Right lobe of liver (tissue), 6 donors: ENCODE measurements around the gene TNFSF12. TPM values are rescaled to one million over a fixed set of nuclear protein-coding genes. Genes with fewer than 3 reads are reported as not detected.
A peak's percentile ranks its signal among the peaks of the same experiment; 100 is the strongest.

Source experiments
- ATAC-seq, 4 donors: fragments of 200-7000 bp; cut with Tn5 transposase; one replicate each; pipeline ENCODE4 v1.9.1; 2020; ENCODE audit warnings: mild to moderate bottlenecking in 4 of 4, moderate library complexity in 4 of 4
- DNase-seq, 3 donors: peaks; one replicate each; pipeline ENCODE4 v3.0.0-alpha.2; 2020
- H3K27ac ChIP-seq, 3 donors: fragments of 200-600 bp; one replicate each; pipeline ENCODE4 v1.8.0; 2022
- H3K27me3 ChIP-seq, 2 donors: fragments of 200-600 bp; one replicate each; pipeline ENCODE4 v1.8.0; 2022
- H3K36me3 ChIP-seq, 4 donors: fragments of 200-600 bp; sonication (generic) in 1 of 4; one replicate each; pipeline versions ENCODE4 v1.5.1 to v1.8.0; 2017 to 2022; ENCODE audit warnings: control low read depth in 1 of 4
- H3K4me1 ChIP-seq, 4 donors: fragments of 200-600 bp; sonication (generic) in 1 of 4; one replicate each; pipeline versions ENCODE4 v1.5.1 to v1.8.0; 2017 to 2022; ENCODE audit warnings: control low read depth in 1 of 4
- H3K4me3 ChIP-seq, 3 donors: fragments of 200-600 bp; one replicate each; pipeline ENCODE4 v1.8.0; 2022
- H3K9me3 ChIP-seq, 4 donors: fragments of 200-600 bp; sonication (generic) in 1 of 4; one replicate each; pipeline versions ENCODE4 v1.5.1 to v1.8.0; 2017 to 2022; ENCODE audit warnings: control low read depth in 1 of 4
- POLR2A ChIP-seq: fragments of 450-650 bp; IDR thresholded peaks from one replicate; pipeline ENCODE4 v1.6.1; 2017; ENCODE audit warnings: antibody characterized with exemption, mild to moderate bottlenecking
- WGBS: methylation state at CpG from one replicate; pipeline ENCODE4 v1.1.6; 2018; ENCODE audit warnings: low coverage, low lambda C conversion rate; ENCODE audit not compliant: insufficient coverage; ENCODE audit errors: missing lambda C conversion rate; 5-methylcytosine and 5-hydroxymethylcytosine counted together
- intact Hi-C, 2 donors: fragments of 100-400 bp; cut with DNase I; formaldehyde crosslinking; loops; one replicate each; pipeline versions ENCODE4 v1.11.2 to v1.14.1; 2022
- total RNA-seq, 6 experiments: library from RNA; depleted of rRNA in 2 of 6; stranded (reverse); fragments of >200 nt in 2 of 6; fragmentation: NEBNext Ultra II Directional in 3 of 6; extraction: Animal tissue kit (Norgen Biotek cat#: 25700) in 3 of 6; gene quantifications; one replicate each; pipeline versions ENCODE4 v1.1.0 to v1.2.4, GENCODE V29; 2016 to 2023
- TF ChIP-seq, protein P1 (sequence below), 4 donors: fragments of 200-600 bp in 3 of 4; fragments of 450-650 bp in 1 of 4; IDR thresholded peaks; one replicate each; pipeline versions ENCODE4 v1.5.1 to v1.8.0; 2016 to 2022; ENCODE audit warnings: antibody characterized with exemption in 4 of 4, mild to moderate bottlenecking in 2 of 4
- donor health status: DM: no; HTN: yes; CAD: no.
- donor health status: DM: no; HTN: no; CAD: no.
- donor health status: DM: no; HTN: no; CAD: no.
- donor health status: DM: no; HTN: yes; CAD: no.
- donor health status: DM: no; HTN: yes; CAD: no.

The TNFSF12 gene
- total RNA-seq, 6 experiments from 2014 or later = 6.1 to 14.7 (median 11.4) TPM

DNA sequence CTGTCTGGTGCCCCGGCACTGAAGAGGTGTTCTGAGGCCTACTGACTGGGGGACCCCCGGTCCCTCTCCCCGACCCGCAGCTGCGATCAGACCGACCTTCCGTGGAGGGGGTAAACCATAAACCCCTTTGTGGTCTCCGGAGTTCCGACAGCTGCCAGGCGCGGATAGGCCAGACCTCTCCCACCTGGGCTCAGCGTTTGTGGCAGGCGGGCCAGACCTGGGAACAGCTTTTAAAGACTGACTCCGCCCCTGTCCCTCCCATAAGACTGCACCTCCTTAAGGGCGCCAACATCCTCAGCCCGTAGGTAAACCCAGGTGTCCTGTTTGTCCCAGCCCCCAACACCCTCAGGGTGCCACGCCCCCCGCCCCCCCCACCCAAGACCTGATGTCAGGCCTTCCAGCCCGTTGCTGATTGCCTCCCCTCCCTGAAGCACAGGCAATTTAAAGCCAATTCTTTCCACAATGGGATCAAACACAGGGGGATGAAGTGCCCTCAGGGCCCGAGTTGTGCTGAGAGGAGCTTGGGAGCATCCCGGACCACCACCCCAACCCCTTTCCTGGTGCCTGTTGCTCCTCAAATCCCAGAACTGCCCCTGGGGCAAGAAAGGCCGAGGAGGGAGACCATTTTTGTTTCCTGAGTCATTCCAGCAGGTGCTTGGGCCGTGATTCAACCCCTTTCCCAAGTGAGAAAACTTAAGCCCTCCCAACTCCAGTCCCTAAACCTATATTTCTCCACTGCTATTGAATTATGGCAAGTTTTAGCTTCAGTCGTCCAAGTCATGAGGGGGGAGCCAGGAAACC is 41.2 kb downstream of the TNFSF12 start, which contains the start of gene SOX15:
Gene SOX15 (minus strand): TSS at position 204 of the 801 bp plus-strand sequence. CDS start 418 bp downstream, outside the sequence.
- H3K9me3 ChIP-seq = no peaks in the 10 kb centered on the region
- no peak for DNase-seq
- 33% methylated on average over 2 of the region's 24 CpGs for WGBS
- peaks cover 4 to 48% (median 19%) of the 10 kb centered on the region in 4 donors for H3K36me3 ChIP-seq
- ATAC-seq = peak in 1 of 4 donors; percentile 6
- H3K4me3 ChIP-seq = peak within 1 kb of the TSS in 1 of 3 donors; percentile 4
- no peak within 1 kb of the TSS for H3K27ac ChIP-seq
- TF ChIP-seq, protein P1, sequence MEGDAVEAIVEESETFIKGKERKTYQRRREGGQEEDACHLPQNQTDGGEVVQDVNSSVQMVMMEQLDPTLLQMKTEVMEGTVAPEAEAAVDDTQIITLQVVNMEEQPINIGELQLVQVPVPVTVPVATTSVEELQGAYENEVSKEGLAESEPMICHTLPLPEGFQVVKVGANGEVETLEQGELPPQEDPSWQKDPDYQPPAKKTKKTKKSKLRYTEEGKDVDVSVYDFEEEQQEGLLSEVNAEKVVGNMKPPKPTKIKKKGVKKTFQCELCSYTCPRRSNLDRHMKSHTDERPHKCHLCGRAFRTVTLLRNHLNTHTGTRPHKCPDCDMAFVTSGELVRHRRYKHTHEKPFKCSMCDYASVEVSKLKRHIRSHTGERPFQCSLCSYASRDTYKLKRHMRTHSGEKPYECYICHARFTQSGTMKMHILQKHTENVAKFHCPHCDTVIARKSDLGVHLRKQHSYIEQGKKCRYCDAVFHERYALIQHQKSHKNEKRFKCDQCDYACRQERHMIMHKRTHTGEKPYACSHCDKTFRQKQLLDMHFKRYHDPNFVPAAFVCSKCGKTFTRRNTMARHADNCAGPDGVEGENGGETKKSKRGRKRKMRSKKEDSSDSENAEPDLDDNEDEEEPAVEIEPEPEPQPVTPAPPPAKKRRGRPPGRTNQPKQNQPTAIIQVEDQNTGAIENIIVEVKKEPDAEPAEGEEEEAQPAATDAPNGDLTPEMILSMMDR (IDR thresholded peaks at IDR 0.05) = no peak
- TF ChIP-seq POLR2A = no peak
- peaks cover 0 to under 1% (median under 1%) of the 10 kb centered on the region in 4 donors for H3K4me1 ChIP-seq
- intact Hi-C loops = loop anchor here in 1 of 2 donors (10.0 kb wide), 1 partner anchor 85 kb away; no protein-coding TSS in a partner anchor
- no peaks in the 10 kb centered on the region for H3K27me3 ChIP-seq

DNA sequence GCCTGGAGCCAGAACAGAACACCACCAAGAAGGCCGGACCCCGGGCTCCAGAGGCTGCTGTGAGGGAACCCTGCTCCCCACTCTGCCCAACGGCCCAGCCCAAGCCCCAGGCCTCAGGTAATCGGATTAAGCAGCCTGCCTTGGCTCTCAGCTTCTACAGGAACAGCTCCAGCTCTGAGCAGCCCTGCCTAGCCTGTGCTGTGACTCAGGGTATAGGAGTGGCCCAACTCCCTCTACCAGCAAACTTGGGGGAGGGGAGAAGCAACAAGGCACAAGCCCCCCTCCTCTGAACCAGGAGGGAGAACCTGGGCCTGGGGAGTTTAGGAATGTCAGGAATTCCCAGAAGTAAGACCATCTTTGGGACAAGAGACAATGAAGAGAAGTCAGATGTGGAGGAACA is 41.9 kb downstream of the TNFSF12 start:
- no peak for ATAC-seq
- Histone ChIP-seq H3K4me1 (no peaks in the 10 kb centered on the region), H3K36me3 (peaks cover 4 to 55% (median 23%) of the 10 kb centered on the region in 4 donors), H3K27me3 (no peaks in the 10 kb centered on the region), H3K4me3 (no peak overlapping the region), H3K27ac (no peak overlapping the region), H3K9me3 (no peaks in the 10 kb centered on the region)
- TF ChIP-seq, protein P1 (IDR thresholded peaks at IDR 0.05) = no peak
- no peak for TF ChIP-seq POLR2A
- 93% methylated on average over 3 of the region's 4 CpGs for WGBS
- intact Hi-C loops = loop anchor here in 1 of 2 donors (10.0 kb wide), 1 partner anchor 84 kb away; no protein-coding TSS in a partner anchor
- DNase-seq = no peak

DNA sequence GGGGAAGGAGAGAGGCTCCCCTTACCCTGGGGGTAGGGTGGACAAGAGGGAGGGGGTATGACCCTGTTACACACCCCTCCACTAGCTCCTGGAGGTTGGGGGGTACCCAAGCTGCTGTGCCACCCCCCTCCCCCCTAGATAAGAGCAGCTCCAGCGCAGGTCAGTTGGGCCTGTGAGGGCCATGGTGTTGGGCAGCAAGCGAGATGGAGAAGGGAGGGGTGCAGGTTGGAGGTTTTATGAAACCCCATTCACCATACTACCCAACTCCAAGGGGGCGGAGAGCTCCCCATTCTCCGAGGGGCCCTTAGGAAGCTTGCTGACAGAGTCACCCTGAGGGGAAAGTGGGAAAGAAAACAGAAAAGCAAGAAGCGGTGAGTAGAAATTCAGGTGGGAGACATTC is 42.7 kb downstream of the TNFSF12 start:
- no peak for ATAC-seq
- Histone ChIP-seq H3K27me3 (no peaks in the 10 kb centered on the region), H3K4me1 (no peaks in the 10 kb centered on the region), H3K9me3 (no peaks in the 10 kb centered on the region), H3K4me3 (no peak overlapping the region), H3K27ac (no peak overlapping the region), H3K36me3 (peaks cover 4 to 63% (median 26%) of the 10 kb centered on the region in 4 donors)
- 60% methylated on average over 1 of the region's 5 CpGs for WGBS
- TF ChIP-seq POLR2A = no peak
- TF ChIP-seq, protein P1 (IDR thresholded peaks at IDR 0.05) = no peak
- intact Hi-C loops = loop anchor here in 1 of 2 donors (10.0 kb wide), 1 partner anchor 83 kb away; no protein-coding TSS in a partner anchor
- DNase-seq = no peak

DNA sequence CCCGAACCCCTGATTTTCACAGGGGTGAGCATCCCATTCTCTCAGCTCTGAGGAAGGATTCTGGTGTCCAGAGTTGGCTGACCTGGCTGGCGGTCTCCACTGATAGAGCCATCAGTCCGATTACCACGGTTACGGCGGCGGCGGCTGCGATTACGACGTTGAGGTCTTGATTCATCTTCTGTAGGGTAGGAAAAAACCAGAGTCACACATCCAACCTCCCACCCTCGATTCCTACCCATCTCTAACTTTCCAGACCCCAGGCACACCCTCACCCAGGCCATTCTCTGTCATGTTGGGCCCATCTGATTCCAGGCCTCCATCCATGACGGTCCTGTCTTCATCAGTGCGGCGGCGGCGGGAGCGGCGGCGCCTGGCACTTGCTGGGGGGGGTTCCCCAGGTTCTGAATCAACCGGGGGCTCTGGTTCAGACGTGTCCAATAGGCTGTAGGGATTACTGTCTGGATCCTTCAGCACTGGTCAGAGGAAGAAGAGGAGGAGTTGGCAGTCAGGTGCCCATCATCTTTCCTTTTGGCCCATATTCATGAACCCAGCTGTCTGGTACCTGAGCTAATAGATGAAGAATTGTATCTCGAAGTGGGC is 43.7 kb downstream of the TNFSF12 start:
- Histone ChIP-seq H3K36me3 (peaks cover 4 to 67% (median 29%) of the 10 kb centered on the region in 4 donors), H3K4me1 (no peaks in the 10 kb centered on the region), H3K9me3 (no peaks in the 10 kb centered on the region), H3K4me3 (no peak overlapping the region), H3K27me3 (no peaks in the 10 kb centered on the region), H3K27ac (no peak overlapping the region)
- TF ChIP-seq, protein P1 (IDR thresholded peaks at IDR 0.05) = no peak
- no peak for TF ChIP-seq POLR2A
- DNase-seq (no peak), ATAC-seq (no peak)
- WGBS = 86% methylated on average over 13 of the region's 23 CpGs
- intact Hi-C loops = loop anchor here in 1 of 2 donors (10.0 kb wide), 1 partner anchor 82 kb away; no protein-coding TSS in a partner anchor
